HG03280 (cell line): ENCODE measurements around the gene CAPNS1.

ENCODE experiments used
- ATAC-seq: cut with Tn5 transposase; IDR thresholded peaks from one replicate; pipeline ENCODE4 v1.9.1; 2021; ENCODE audit warnings: mild to moderate bottlenecking, moderate library complexity; ENCODE audit not compliant: unreplicated experiment

The CAPNS1 gene

GRCh38 chr19:36139473-36140303 is at the start of gene CAPNS1:
Gene CAPNS1 (plus strand): TSS chr19:36140066. CDS start chr19:36141012, 946 bp downstream.
- ATAC-seq: peak; percentile 81

GRCh38 chr19:36090910-36091695 is 48.8 kb upstream of the CAPNS1 start:
- no peak for ATAC-seq

- no peak for ATAC-seq
These were observed 47.3 kb upstream of the CAPNS1 start for GRCh38 chr19:36092566-36092965.

- no peak for ATAC-seq
These were observed 46.7 kb upstream of the CAPNS1 start for GRCh38 chr19:36093146-36093662.

- ATAC-seq: no peak
These were observed 46.2 kb upstream of the CAPNS1 start for GRCh38 chr19:36093687-36094086.

- no peak for ATAC-seq
These were observed 42.8 kb upstream of the CAPNS1 start for GRCh38 chr19:36097036-36097435.

- no peak for ATAC-seq
These were observed 40.6 kb upstream of the CAPNS1 start for GRCh38 chr19:36099166-36099785.

GRCh38 chr19:36100476-36100875 is 39.4 kb upstream of the CAPNS1 start:
- no peak for ATAC-seq

GRCh38 chr19:36101550-36102327 is 38.1 kb upstream of the CAPNS1 start:
- no peak for ATAC-seq

- ATAC-seq: no peak
These were observed 36.7 kb upstream of the CAPNS1 start for GRCh38 chr19:36103040-36103626.

GRCh38 chr19:36103842-36104552 is 35.9 kb upstream of the CAPNS1 start:
- no peak for ATAC-seq

GRCh38 chr19:36106441-36106840 is 33.4 kb upstream of the CAPNS1 start:
- ATAC-seq: no peak

GRCh38 chr19:36106991-36107390 is 32.9 kb upstream of the CAPNS1 start:
- no peak for ATAC-seq

GRCh38 chr19:36108684-36109083 is 31.2 kb upstream of the CAPNS1 start:
- ATAC-seq: no peak

- no peak for ATAC-seq
These were observed 29.2 kb upstream of the CAPNS1 start, which contains the start of gene OVOL3 for GRCh38 chr19:36110487-36111199. Gene OVOL3 (plus strand): TSS chr19:36111143. CDS start chr19:36111203, 60 bp downstream.

- no peak for ATAC-seq
These were observed 28.7 kb upstream of the CAPNS1 start for GRCh38 chr19:36111200-36111539.

- ATAC-seq: no peak
These were observed 27.2 kb upstream of the CAPNS1 start for GRCh38 chr19:36112678-36113077.

GRCh38 chr19:36113425-36113824 is 26.4 kb upstream of the CAPNS1 start:
- no peak for ATAC-seq
